HepG2 (cell line): ENCODE results near the gene PRSS8. TPM values are rescaled to one million over a fixed set of nuclear protein-coding genes. Genes with fewer than 3 reads are reported as not detected.

Source experiments
- ATAD3A ChIP-seq: sonication (generic); formaldehyde crosslinking; IDR thresholded peaks from 2 replicates; pipeline ENCODE4 v1.4.0; 2020; ENCODE audit warnings: missing genetic modification reagents
- ATF7-NPFF ChIP-seq: sonication (generic); formaldehyde crosslinking; IDR thresholded peaks from 2 replicates; pipeline ENCODE4 v1.8.1; 2023; ENCODE audit warnings: mild to moderate bottlenecking, low read depth, missing genetic modification reagents, moderate library complexity
- CAMTA2 ChIP-seq: sonication (generic); formaldehyde crosslinking; IDR thresholded peaks from 2 replicates; pipeline ENCODE4 v1.4.0; 2020; ENCODE audit warnings: mild to moderate bottlenecking, missing genetic modification reagents, borderline replicate concordance
- MBD4 ChIP-seq: IDR thresholded peaks from 2 replicates; pipeline ENCODE4 v1.6.1; 2012; ENCODE audit warnings: low read length, inconsistent platforms, borderline replicate concordance
- PHF5A ChIP-seq: IDR thresholded peaks from one replicate; pipeline ENCODE4 v1.6.1; 2018; ENCODE audit warnings: low read depth, missing genetic modification reagents; ENCODE audit not compliant: unreplicated experiment
- PRMT3 ChIP-seq: sonication (generic); formaldehyde crosslinking; IDR thresholded peaks from 2 replicates; pipeline ENCODE4 v1.8.1; 2022; ENCODE audit warnings: low read depth, mild to moderate bottlenecking, moderate library complexity, missing genetic modification reagents, borderline replicate concordance
- SMAD9 ChIP-seq: sonication (generic); formaldehyde crosslinking; IDR thresholded peaks from 2 replicates; pipeline ENCODE4 v1.5.1; 2020; ENCODE audit warnings: mild to moderate bottlenecking, missing genetic modification reagents
- SRSF4 ChIP-seq: fragments of 200-400 bp; formaldehyde crosslinking; IDR thresholded peaks from one replicate; pipeline ENCODE4 v1.6.1; 2018; ENCODE audit warnings: mild to moderate bottlenecking, low read depth, low read length, moderate library complexity; ENCODE audit not compliant: poor library complexity, severe bottlenecking
- TAF15 ChIP-seq: fragments of 200-400 bp; formaldehyde crosslinking; IDR thresholded peaks from one replicate; pipeline ENCODE4 v1.6.1; 2018; ENCODE audit warnings: mild to moderate bottlenecking, low read depth, low read length; ENCODE audit not compliant: poor library complexity, severe bottlenecking
- YEATS2 ChIP-seq: sonication (generic); formaldehyde crosslinking; IDR thresholded peaks from 2 replicates; pipeline ENCODE4 v1.4.0; 2020; ENCODE audit warnings: missing genetic modification reagents, borderline replicate concordance
- ZBTB38 ChIP-seq: sonication (generic); formaldehyde crosslinking; IDR thresholded peaks from 2 replicates; pipeline ENCODE4 v1.5.1; 2020; ENCODE audit warnings: mild to moderate bottlenecking, missing genetic modification reagents
- ZMYM4 ChIP-seq: sonication (generic); formaldehyde crosslinking; IDR thresholded peaks from 2 replicates; pipeline ENCODE4 v1.8.1; 2023; ENCODE audit warnings: mild to moderate bottlenecking, missing genetic modification reagents
- ZNF12 ChIP-seq: sonication (generic); formaldehyde crosslinking; IDR thresholded peaks from 2 replicates; pipeline ENCODE4 v1.5.0; 2020; ENCODE audit warnings: missing genetic modification reagents
- ZNF136 ChIP-seq: sonication (generic); formaldehyde crosslinking; IDR thresholded peaks from 2 replicates; pipeline ENCODE4 v1.8.1; 2022; ENCODE audit warnings: low read depth, mild to moderate bottlenecking, moderate library complexity, missing genetic modification reagents
- ZNF333 ChIP-seq: sonication (generic); formaldehyde crosslinking; IDR thresholded peaks from 2 replicates; pipeline ENCODE4 v1.4.0; 2020; ENCODE audit warnings: mild to moderate bottlenecking, missing genetic modification reagents, borderline replicate concordance
- ZNF33A ChIP-seq: sonication (generic); formaldehyde crosslinking; IDR thresholded peaks from 2 replicates; pipeline ENCODE4 v1.5.1; 2020; ENCODE audit warnings: missing genetic modification reagents, mild to moderate bottlenecking, moderate library complexity, borderline replicate concordance
- ZNF557 ChIP-seq: sonication (generic); formaldehyde crosslinking; IDR thresholded peaks from 2 replicates; pipeline ENCODE4 v1.4.0; 2020; ENCODE audit warnings: missing genetic modification reagents
- ZNF616 ChIP-seq: sonication (generic); formaldehyde crosslinking; IDR thresholded peaks from 2 replicates; pipeline ENCODE4 v1.5.0; 2020; ENCODE audit warnings: low read depth, mild to moderate bottlenecking, missing genetic modification reagents
- ZNF7 ChIP-seq: IDR thresholded peaks from 2 replicates; pipeline ENCODE4 v1.6.1; 2016; ENCODE audit warnings: missing biosample characterization, missing genetic modification reagents
- polyA plus RNA-seq, 8 experiments: library from polyadenylated mRNA; depleted of rRNA in 3 of 8; stranded (reverse) in 7 of 8; unstranded in 1 of 8; fragments of >200 nt; fragmentation: Illumina TruSeq in 4 of 8; extraction: Trizol in 4 of 8; gene quantifications; 2 replicates each; pipeline versions ENCODE4 v1.2.1 to v1.2.3, GENCODE V29; 2011 to 2016; ENCODE audit warnings: low read depth in 4 of 8, missing spikeins in 1 of 8, mixed read lengths in 1 of 8; ENCODE audit not compliant: insufficient read depth in 1 of 8
- total RNA-seq, 5 experiments: library from RNA; depleted of rRNA; stranded (reverse); fragments of >200 nt; fragmentation: Illumina TruSeq; extraction: Trizol; gene quantifications; 2 replicates each; pipeline ENCODE4 v1.2.3, GENCODE V29; 2016; ENCODE audit warnings: low read depth in 1 of 5
- TF ChIP-seq, protein P1 (sequence below): IDR thresholded peaks from 2 replicates; pipeline ENCODE4 v1.6.1; 2016; ENCODE audit warnings: mild to moderate bottlenecking, missing biosample characterization, missing genetic modification reagents
- TF ChIP-seq, protein P2 (sequence below): sonication (generic); formaldehyde crosslinking; IDR thresholded peaks from 2 replicates; pipeline ENCODE4 v1.4.0; 2020; ENCODE audit warnings: missing genetic modification reagents, borderline replicate concordance

PRSS8 gene
- total and polyA plus RNA-seq, 2 of the 13 experiments (the other 11 are each of a cell fraction or from before 2014, with no cell fraction given), result 2.6 to 7.2 TPM

DNA sequence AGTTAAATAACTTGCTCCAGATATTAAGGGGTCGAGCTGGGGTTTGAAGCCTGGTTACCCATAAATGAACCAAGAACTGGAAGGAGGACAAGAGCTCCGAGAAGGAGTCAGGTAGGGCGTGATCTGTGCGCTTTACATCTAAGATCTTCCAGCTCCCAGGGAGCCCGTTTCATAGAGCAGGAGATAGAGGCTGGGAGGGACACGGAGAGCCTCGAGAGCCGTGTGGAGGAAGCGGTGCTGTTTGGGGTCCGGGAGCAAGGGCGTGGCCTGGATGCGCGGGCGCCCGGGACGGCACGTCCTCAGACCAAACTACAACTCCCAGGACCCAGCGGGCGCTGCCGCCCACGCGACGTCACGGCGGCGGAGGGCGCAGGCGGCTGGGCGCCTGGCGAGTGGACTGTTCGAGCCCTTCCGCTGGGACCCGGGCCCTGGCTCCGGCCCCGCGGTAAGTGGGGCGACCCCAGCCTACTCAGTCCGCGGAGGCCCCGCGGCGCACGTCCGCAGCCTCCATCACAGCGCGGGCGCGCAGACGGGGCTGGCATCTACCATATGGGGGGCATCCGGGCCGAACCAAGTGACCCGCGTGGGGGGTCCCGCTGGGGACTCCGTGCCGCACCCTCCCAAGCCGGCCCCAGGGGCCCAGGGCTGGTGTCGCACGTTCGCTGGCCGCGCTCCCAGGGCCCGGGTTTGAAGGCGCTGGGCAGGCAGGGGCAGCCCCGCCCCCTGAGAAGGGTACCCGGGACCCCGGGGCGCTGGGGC, 27.3 kb downstream of the PRSS8 start, which contains the start of gene BCKDK (continued):
- TF ChIP-seq, protein P1, sequence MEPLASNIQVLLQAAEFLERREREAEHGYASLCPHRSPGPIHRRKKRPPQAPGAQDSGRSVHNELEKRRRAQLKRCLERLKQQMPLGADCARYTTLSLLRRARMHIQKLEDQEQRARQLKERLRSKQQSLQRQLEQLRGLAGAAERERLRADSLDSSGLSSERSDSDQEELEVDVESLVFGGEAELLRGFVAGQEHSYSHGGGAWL (CRISPR knock-in tag), result peak; percentile 89
- TF ChIP-seq ATAD3A (CRISPR knock-in tag) (no peak), ZNF333 (peak; percentile 60; the same call in 1 of the 2 replicates), MBD4 (no peak), ZNF7 (CRISPR knock-in tag) (0 out of 2 replicates have a peak, but pooled peaks have one; percentile 10), ZNF136 (CRISPR knock-in tag) (no peak), ZBTB38 (peak; percentile 59; the same call in 1 of the 2 replicates), TAF15 (peak; percentile 76), ZMYM4 (no peak), ZNF12 (CRISPR knock-in tag) (no peak), ATF7-NPFF (no peak; the same call in 1 of the 2 replicates), YEATS2 (CRISPR knock-in tag) (peak; percentile 69; the same call in 1 of the 2 replicates), SMAD9 (CRISPR knock-in tag) (no peak), PHF5A (CRISPR knock-in tag) (no peak), ZNF557 (CRISPR knock-in tag) (no peak), ZNF33A (CRISPR knock-in tag) (no peak), PRMT3 (CRISPR knock-in tag) (no peak), SRSF4 (no peak), CAMTA2 (peak; percentile 71; the same call in 1 of the 2 replicates), ZNF616 (CRISPR knock-in tag) (0 out of 2 replicates have a peak, but pooled peaks have one; percentile 60)
- TF ChIP-seq, protein P2, sequence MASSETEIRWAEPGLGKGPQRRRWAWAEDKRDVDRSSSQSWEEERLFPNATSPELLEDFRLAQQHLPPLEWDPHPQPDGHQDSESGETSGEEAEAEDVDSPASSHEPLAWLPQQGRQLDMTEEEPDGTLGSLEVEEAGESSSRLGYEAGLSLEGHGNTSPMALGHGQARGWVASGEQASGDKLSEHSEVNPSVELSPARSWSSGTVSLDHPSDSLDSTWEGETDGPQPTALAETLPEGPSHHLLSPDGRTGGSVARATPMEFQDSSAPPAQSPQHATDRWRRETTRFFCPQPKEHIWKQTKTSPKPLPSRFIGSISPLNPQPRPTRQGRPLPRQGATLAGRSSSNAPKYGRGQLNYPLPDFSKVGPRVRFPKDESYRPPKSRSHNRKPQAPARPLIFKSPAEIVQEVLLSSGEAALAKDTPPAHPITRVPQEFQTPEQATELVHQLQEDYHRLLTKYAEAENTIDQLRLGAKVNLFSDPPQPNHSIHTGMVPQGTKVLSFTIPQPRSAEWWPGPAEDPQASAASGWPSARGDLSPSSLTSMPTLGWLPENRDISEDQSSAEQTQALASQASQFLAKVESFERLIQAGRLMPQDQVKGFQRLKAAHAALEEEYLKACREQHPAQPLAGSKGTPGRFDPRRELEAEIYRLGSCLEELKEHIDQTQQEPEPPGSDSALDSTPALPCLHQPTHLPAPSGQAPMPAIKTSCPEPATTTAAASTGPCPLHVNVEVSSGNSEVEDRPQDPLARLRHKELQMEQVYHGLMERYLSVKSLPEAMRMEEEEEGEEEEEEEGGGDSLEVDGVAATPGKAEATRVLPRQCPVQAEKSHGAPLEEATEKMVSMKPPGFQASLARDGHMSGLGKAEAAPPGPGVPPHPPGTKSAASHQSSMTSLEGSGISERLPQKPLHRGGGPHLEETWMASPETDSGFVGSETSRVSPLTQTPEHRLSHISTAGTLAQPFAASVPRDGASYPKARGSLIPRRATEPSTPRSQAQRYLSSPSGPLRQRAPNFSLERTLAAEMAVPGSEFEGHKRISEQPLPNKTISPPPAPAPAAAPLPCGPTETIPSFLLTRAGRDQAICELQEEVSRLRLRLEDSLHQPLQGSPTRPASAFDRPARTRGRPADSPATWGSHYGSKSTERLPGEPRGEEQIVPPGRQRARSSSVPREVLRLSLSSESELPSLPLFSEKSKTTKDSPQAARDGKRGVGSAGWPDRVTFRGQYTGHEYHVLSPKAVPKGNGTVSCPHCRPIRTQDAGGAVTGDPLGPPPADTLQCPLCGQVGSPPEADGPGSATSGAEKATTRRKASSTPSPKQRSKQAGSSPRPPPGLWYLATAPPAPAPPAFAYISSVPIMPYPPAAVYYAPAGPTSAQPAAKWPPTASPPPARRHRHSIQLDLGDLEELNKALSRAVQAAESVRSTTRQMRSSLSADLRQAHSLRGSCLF (CRISPR knock-in tag), result no peak
